Right lobe of liver (tissue), 6 donors: ENCODE data around the gene PDSS2. TPM values are rescaled to one million over a fixed set of nuclear protein-coding genes. Genes with fewer than 3 reads are reported as not detected.

ENCODE experiments used
- ATAC-seq, 4 donors: fragments of 200-7000 bp; cut with Tn5 transposase; one replicate each; pipeline ENCODE4 v1.9.1; 2020; ENCODE audit warnings: mild to moderate bottlenecking in 4 of 4, moderate library complexity in 4 of 4
- DNase-seq, 3 donors: peaks; one replicate each; pipeline ENCODE4 v3.0.0-alpha.2; 2020
- H3K27ac ChIP-seq, 3 donors: fragments of 200-600 bp; one replicate each; pipeline ENCODE4 v1.8.0; 2022
- H3K27me3 ChIP-seq, 2 donors: fragments of 200-600 bp; one replicate each; pipeline ENCODE4 v1.8.0; 2022
- H3K36me3 ChIP-seq, 4 donors: fragments of 200-600 bp; sonication (generic) in 1 of 4; one replicate each; pipeline versions ENCODE4 v1.5.1 to v1.8.0; 2017 to 2022; ENCODE audit warnings: control low read depth in 1 of 4
- H3K4me1 ChIP-seq, 4 donors: fragments of 200-600 bp; sonication (generic) in 1 of 4; one replicate each; pipeline versions ENCODE4 v1.5.1 to v1.8.0; 2017 to 2022; ENCODE audit warnings: control low read depth in 1 of 4
- H3K4me3 ChIP-seq, 3 donors: fragments of 200-600 bp; one replicate each; pipeline ENCODE4 v1.8.0; 2022
- H3K9me3 ChIP-seq, 4 donors: fragments of 200-600 bp; sonication (generic) in 1 of 4; one replicate each; pipeline versions ENCODE4 v1.5.1 to v1.8.0; 2017 to 2022; ENCODE audit warnings: control low read depth in 1 of 4
- CTCF ChIP-seq, 4 donors: fragments of 200-600 bp in 3 of 4; fragments of 450-650 bp in 1 of 4; IDR thresholded peaks; one replicate each; pipeline versions ENCODE4 v1.5.1 to v1.8.0; 2016 to 2022; ENCODE audit warnings: antibody characterized with exemption in 4 of 4, mild to moderate bottlenecking in 2 of 4
- POLR2A ChIP-seq: fragments of 450-650 bp; IDR thresholded peaks from one replicate; pipeline ENCODE4 v1.6.1; 2017; ENCODE audit warnings: antibody characterized with exemption, mild to moderate bottlenecking
- WGBS: methylation state at CpG from one replicate; pipeline ENCODE4 v1.1.6; 2018; ENCODE audit warnings: low coverage, low lambda C conversion rate; ENCODE audit not compliant: insufficient coverage; ENCODE audit errors: missing lambda C conversion rate; 5-methylcytosine and 5-hydroxymethylcytosine counted together
- intact Hi-C, 2 donors: fragments of 100-400 bp; cut with DNase I; formaldehyde crosslinking; loops; one replicate each; pipeline versions ENCODE4 v1.11.2 to v1.14.1; 2022
- total RNA-seq, 6 experiments: library from RNA; depleted of rRNA in 2 of 6; stranded (reverse); fragments of >200 nt in 2 of 6; fragmentation: NEBNext Ultra II Directional in 3 of 6; extraction: Animal tissue kit (Norgen Biotek cat#: 25700) in 3 of 6; gene quantifications; one replicate each; pipeline versions ENCODE4 v1.1.0 to v1.2.4, GENCODE V29; 2016 to 2023
- donor health status: DM: no; HTN: yes; CAD: no.
- donor health status: DM: no; HTN: no; CAD: no.
- donor health status: DM: no; HTN: no; CAD: no.
- donor health status: DM: no; HTN: yes; CAD: no.
- donor health status: DM: no; HTN: yes; CAD: no.

The PDSS2 gene
- total RNA-seq, 6 experiments from 2014 or later = 17.0 to 25.1 (median 19.0) TPM

- ATAC-seq (no peak), DNase-seq (no peak)
- no peaks in the 10 kb centered on the region for H3K9me3 ChIP-seq
- no peak for TF ChIP-seq CTCF (IDR thresholded peaks at IDR 0.05)
- no peak for TF ChIP-seq POLR2A
- intact Hi-C loops = no loop called here
- peaks cover 0 to 7% (median 3%) of the 10 kb centered on the region in 4 donors for H3K4me1 ChIP-seq
- no peaks in the 10 kb centered on the region for H3K36me3 ChIP-seq
- no peak overlapping the region for H3K27ac ChIP-seq
- WGBS = 47% methylated on average over 1 of the region's 1 CpG
- no peaks in the 10 kb centered on the region for H3K27me3 ChIP-seq
- no peak overlapping the region for H3K4me3 ChIP-seq
These were observed 349.2 kb downstream of the PDSS2 start for GRCh38 chr6:107110200-107110599.

- WGBS = 87% methylated on average over 17 of the region's 17 CpGs
- Histone ChIP-seq H3K4me1 (peaks cover 0 to under 1% (median 0%) of the 10 kb centered on the region in 4 donors), H3K4me3 (no peak overlapping the region), H3K27me3 (no peaks in the 10 kb centered on the region), H3K27ac (no peak overlapping the region), H3K9me3 (no peaks in the 10 kb centered on the region), H3K36me3 (no peaks in the 10 kb centered on the region)
- intact Hi-C loops = no loop called here
- no peak for DNase-seq
- no peak for ATAC-seq
- TF ChIP-seq POLR2A (no peak), CTCF (IDR thresholded peaks at IDR 0.05) (no peak)
These were observed 351.0 kb downstream of the PDSS2 start for GRCh38 chr6:107108201-107108890.

- no peak for ATAC-seq
- no peaks in the 10 kb centered on the region for H3K27me3 ChIP-seq
- intact Hi-C loops = no loop called here
- H3K4me3 ChIP-seq = no peak overlapping the region
- no peaks in the 10 kb centered on the region for H3K36me3 ChIP-seq
- no peak for TF ChIP-seq CTCF (IDR thresholded peaks at IDR 0.05)
- no peak for TF ChIP-seq POLR2A
- no peaks in the 10 kb centered on the region for H3K9me3 ChIP-seq
- no peaks in the 10 kb centered on the region for H3K4me1 ChIP-seq
- no peak for DNase-seq
- 90% methylated on average over 2 of the region's 4 CpGs for WGBS
- no peak overlapping the region for H3K27ac ChIP-seq
These were observed 351.6 kb downstream of the PDSS2 start for GRCh38 chr6:107107791-107108190.

GRCh38 chr6:107106165-107106564 lies 353.2 kb downstream of the PDSS2 start:
- no peaks in the 10 kb centered on the region for H3K36me3 ChIP-seq
- no peak overlapping the region for H3K4me3 ChIP-seq
- intact Hi-C loops = no loop called here
- no peak for ATAC-seq
- no peak for TF ChIP-seq CTCF (IDR thresholded peaks at IDR 0.05)
- TF ChIP-seq POLR2A = no peak
- no CpG with 5 or more reads among the region's 3 CpGs for WGBS
- H3K9me3 ChIP-seq = no peaks in the 10 kb centered on the region
- DNase-seq = no peak
- H3K27me3 ChIP-seq = no peaks in the 10 kb centered on the region
- H3K4me1 ChIP-seq = no peaks in the 10 kb centered on the region
- no peak overlapping the region for H3K27ac ChIP-seq
